Suppressor macrophage (primary cell): ENCODE data around the gene GNB4.

Source experiments
- DNase-seq, 4 experiments: peaks; one replicate each; pipeline ENCODE4 v3.0.0-alpha.2; 2020 to 2022
- total RNA-seq, 17 experiments: gene quantifications; one replicate each; lab custom pipeline; 2026; ENCODE audit warnings: mixed read lengths in 6 of 17, inconsistent platforms in 3 of 17; lab: John Stamatoyannopoulos, UW

GNB4 gene
- total RNA-seq = 179 to 453 (median 310) reads per million in 17 experiments

GRCh38 chr3:179451265-179452175 is at the start of gene GNB4:
TSS of gene GNB4 (minus strand) at chr3:179451470. CDS start at chr3:179426200, 25,270 bp downstream.
- DNase-seq = peak; percentile 95 to 99 (median 98)

GRCh38 chr3:179495483-179495882 is 44.2 kb upstream of the GNB4 start:
- no peak for DNase-seq

GRCh38 chr3:179493260-179493659 is 42.0 kb upstream of the GNB4 start:
- DNase-seq = no peak

GRCh38 chr3:179488213-179488612 is 36.9 kb upstream of the GNB4 start:
- no peak for DNase-seq

GRCh38 chr3:179486806-179487205 is 35.5 kb upstream of the GNB4 start:
- DNase-seq = no peak

- no peak for DNase-seq
Measured at GRCh38 chr3:179482857-179483256, 31.6 kb upstream of the GNB4 start.

GRCh38 chr3:179476215-179476614 is 24.9 kb upstream of the GNB4 start:
- no peak for DNase-seq

- DNase-seq = no peak
Measured at GRCh38 chr3:179474480-179474879, 23.2 kb upstream of the GNB4 start.

GRCh38 chr3:179473565-179473964 is 22.3 kb upstream of the GNB4 start:
- DNase-seq = peak; percentile 19 to 88 (median 66)

- DNase-seq = peak in 2 of 4 experiments; percentile 2 to 15
Measured at GRCh38 chr3:179464323-179465092, 13.2 kb upstream of the GNB4 start.

GRCh38 chr3:179463319-179463718 is 12.0 kb upstream of the GNB4 start:
- DNase-seq = peak in 3 of 4 experiments; percentile 6 to 52 (median 44)

- peak in 3 of 4 experiments; percentile 31 to 68 (median 68) for DNase-seq
Measured at GRCh38 chr3:179460260-179460659, 9.0 kb upstream of the GNB4 start.

- DNase-seq = no peak
Measured at GRCh38 chr3:179455954-179456353, 4.7 kb upstream of the GNB4 start.

GRCh38 chr3:179454887-179455286 is 3.6 kb upstream of the GNB4 start:
- DNase-seq = no peak

- DNase-seq = no peak
Measured at GRCh38 chr3:179453967-179454366, 2.7 kb upstream of the GNB4 start.

- no peak for DNase-seq
Measured at GRCh38 chr3:179452872-179453271, 1.6 kb upstream of the GNB4 start.

GRCh38 chr3:179452176-179452564 is 900 bp upstream of the GNB4 start:
- DNase-seq = peak in 3 of 4 experiments; percentile 28 to 48 (median 32)

GRCh38 chr3:179450901-179451264 is 387 bp downstream of the GNB4 start:
- DNase-seq = peak; percentile 70 to 88 (median 80)

GRCh38 chr3:179450261-179450701 is 989 bp downstream of the GNB4 start:
- peak in 2 of 4 experiments; percentile 27 to 31 for DNase-seq

GRCh38 chr3:179449636-179450035 is 1.6 kb downstream of the GNB4 start:
- no peak for DNase-seq

- DNase-seq = no peak
Measured at GRCh38 chr3:179447251-179447650, 4.0 kb downstream of the GNB4 start.

- peak in 2 of 4 experiments; percentile 18 to 31 for DNase-seq
Measured at GRCh38 chr3:179446501-179446900, 4.8 kb downstream of the GNB4 start.

- DNase-seq = peak in 1 of 4 experiments; percentile 38
Measured at GRCh38 chr3:179438841-179439240, 12.4 kb downstream of the GNB4 start.
